DMS79 (cell line): ENCODE data around the gene TOX3.

Experiments
- DNase-seq: peaks from one replicate; lab custom pipeline; 2025; lab: John Stamatoyannopoulos, UW

The TOX3 gene

DNA sequence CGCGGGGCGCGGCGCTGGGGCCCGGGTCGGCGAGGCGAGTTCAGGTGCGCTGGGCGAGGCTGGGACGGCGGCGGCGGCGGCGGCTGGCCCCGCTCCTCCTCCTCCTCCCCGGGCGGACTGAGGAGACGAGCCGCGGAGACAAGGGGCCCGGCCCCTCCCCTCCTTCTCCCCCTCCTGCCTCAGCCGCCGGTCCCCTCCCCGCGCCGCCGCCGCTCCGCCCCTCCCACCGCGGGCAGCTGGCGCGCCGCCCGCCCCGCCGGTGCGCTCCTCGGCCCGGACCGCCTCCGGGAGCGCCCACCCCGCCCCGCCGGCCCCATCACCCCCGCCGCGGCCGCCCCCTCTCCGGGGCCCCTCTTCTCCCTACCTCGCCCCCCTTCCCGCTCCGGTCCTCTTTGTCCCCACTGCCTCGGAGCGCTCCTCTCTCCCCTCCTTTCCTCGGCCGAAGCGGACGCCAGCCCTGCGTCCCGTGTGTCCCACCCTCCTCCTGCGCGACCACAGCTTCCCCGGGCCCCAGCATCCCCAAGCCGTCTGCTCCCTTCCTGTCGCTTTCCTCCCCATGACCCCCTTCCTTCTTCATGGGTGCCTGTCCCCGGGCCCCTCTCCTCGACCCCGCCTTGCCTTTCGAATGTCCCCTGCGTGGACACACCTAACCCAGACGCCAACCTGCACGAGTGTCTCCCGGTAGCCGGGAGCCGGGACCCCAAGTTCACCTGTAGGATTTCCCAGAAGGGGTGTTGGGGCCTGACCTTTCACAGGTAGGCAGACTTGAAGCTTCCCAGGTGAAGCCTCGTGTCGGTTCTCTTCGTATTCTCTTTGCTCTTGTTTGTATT lies at the start of gene TOX3:
TOX3 (minus strand) TSS at position 140 of the 830 bp plus-strand sequence. CDS start 420 bp downstream, outside the sequence.
- no peak for DNase-seq

DNA sequence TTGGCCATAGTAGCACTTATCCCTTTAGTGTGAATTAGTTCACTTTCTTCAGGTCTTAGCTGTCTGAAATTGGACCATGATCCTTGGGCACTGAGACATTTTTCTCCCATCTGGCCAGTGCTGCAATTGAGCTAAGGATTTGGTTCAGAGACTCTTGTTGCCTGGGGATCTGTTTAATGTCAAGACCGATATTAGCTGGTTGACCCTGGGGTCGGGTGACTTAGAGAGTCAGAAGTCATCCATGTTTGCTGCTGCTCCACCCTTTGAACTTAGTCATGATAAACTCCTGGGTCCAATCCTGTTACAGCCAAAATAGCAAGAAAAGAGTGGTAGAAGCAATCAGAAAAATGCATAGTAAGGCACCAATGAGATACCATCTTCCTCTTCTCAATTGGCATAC lies 45.8 kb upstream of the TOX3 start:
- no peak for DNase-seq

DNA sequence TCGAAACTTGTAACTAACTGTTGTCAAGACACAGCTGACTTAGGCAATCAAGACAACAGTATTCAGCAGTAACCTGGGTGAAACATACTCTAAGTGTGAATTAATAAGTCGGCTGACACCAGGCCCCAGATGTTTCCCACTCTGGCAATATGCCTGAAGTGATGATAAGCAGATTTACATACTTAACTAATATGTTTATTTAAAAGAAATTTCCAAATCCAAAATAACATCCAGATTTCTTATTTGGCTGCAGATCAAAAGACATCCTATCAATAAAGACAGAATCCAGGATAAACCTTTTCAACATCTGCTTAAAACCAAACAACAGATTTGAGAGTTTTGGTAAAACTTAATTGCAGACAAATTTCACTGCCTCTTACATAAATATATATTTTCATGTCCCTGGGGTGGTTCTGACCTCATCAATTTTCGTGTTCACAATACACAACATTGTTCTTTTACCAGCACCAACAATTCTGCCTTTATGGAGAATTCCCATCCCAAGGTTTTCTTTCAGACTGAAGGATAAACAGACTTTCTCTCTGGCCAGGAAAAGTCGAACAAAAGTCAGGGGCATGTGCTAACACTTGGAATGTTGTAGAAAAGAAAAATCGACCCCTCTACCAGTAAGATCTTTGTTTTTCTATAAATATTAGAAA lies 45.1 kb upstream of the TOX3 start:
- no peak for DNase-seq

DNA sequence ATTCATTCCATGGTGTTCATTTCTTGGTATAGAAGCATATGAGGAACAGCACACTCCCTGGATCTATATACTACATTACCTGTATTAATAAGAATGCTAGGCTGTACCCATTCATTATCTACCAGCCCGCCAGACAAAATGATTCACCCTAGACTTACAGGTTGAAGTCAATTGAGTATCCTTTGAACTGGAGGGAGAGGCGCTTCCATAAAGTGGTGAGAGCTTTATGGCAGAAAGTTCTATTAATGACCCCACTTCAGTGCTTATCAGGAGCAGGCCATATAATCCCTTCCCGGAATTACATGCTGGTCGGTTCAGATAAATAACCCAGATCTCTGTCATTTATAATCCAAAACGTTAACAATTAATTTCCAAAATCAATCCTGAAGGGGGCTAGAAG lies 44.5 kb upstream of the TOX3 start:
- no peak for DNase-seq

DNA sequence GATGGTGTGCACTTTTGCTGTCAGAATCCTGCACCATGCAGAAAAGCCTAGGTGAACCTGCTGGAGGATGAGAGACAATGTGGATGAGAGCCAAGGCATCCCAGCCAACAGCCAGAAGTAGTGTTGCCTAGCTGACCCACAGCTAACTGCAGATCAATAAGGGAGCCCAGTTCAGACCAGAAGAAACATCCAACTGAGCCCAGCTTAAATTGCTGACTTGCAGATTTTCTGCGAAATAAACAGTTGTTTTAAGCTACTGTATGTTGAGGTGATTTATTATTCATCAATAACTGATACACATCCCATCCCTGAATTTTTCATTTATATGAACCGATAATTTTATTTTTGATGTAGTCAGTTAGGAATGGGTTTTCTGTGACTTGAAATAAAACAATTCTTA lies 39.2 kb upstream of the TOX3 start:
- no peak for DNase-seq

DNA sequence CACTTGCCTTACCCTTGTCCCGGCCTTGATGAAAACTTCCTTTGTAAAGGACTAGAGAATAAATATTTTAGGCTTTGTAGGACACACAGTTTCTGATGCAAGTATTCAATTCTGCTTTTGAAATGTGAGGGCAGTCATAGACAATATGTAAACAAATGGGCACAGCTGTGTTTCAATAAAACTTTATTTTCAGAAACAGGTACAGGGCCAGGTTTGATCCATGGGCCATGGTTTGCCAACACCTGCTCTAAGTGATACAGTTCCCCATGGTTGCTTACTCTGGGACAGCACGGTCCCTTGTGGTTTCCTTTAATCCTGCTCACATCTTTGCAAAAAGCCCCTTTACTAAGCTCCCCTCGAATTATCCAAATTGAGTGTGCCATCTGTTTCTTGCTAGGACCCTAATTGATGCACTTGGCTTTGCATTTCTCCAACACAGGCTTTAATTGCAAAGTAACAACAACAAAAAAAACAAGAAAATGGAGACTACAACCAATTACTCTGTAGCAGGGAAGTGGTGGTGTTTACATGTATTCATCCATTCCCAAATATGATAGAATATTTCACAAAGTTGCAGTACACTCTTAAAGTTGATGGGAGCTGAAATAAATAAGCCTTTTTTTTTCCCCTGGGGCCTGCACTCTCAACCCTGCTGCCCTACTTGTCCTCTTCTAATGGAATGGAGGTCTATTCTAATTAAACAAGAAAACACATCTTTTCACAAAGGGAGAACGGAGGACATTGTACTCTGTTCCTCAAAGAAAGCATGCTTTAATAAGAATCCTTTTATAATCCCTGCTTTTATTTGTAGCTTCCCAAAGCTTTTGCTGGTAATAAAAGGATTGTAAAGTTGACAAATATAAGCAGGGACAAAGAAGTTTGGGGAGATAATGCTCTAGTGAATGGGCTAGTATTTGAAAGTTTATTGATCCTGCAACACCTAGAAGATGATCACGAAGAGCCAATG lies 37.7 kb upstream of the TOX3 start:
- no peak for DNase-seq

DNA sequence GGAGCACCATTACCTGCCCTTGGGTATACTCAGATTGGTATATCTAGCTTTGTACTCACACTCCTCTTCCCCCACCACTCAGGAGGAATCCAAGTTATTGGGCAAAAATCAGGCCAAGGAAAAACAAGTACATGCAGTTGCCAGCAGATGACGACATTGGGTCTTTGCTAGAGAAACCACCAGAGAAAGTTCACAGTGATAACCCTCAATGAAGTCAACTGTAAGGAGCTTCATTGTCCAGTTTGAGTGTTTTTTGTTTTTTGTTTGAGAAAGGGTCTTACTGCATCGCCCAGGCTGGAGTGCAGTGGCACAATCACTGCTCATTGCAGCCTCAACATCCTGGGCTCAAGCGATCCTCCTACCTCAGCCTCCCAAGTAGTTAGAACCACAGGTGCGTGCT lies 34.6 kb upstream of the TOX3 start:
- no peak for DNase-seq

DNA sequence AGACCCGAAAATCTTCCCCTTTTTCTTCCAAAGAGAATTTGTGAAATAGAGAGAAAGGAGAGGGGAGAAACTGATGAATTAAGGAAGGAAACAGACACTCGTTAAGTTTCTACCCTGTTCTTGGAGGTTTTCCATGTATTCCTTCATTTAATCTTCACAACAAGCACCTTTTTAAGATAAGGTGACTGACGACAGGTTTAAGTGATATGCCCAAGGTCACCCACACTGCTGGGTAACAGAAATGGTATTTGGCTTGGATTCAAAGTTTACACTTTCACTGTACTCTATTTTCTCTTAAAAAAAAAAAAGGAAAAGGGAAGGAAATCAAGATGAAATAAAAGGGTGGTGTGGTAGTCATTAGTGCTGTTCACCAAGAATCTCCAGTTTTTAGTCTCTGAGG lies 33.5 kb upstream of the TOX3 start:
- no peak for DNase-seq

DNA sequence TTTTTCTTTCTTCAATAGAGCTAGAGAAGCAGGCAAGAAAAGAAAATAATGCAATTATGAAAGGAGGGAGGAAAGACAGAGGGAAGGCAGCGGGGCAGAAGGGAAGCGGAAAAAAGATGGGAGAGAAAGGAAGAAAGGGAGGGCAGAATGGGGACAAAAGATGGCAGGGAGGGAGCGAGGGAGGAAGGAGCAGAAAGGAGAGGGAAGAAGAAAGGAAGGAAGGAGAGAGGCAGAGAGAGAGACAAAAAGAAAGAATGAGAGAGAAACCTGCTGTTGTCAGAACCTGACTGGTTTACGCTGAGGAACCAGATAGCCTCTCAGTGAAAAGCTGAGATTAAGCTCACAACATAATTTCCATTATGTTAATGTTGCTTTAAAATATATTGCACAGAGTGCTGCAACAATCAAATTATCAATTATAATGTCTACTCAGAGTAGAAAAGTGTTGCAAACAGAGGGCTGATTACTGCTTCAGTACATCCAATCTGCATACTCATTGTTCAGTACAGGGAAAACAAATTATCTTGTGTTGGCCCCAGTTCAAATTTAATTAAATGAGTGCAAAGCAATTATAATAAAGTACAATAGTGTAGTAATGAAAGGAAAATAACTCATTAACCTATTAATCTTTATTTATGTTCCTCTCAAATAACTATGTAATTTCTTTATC lies 32.0 kb upstream of the TOX3 start:
- DNase-seq, result no peak

DNA sequence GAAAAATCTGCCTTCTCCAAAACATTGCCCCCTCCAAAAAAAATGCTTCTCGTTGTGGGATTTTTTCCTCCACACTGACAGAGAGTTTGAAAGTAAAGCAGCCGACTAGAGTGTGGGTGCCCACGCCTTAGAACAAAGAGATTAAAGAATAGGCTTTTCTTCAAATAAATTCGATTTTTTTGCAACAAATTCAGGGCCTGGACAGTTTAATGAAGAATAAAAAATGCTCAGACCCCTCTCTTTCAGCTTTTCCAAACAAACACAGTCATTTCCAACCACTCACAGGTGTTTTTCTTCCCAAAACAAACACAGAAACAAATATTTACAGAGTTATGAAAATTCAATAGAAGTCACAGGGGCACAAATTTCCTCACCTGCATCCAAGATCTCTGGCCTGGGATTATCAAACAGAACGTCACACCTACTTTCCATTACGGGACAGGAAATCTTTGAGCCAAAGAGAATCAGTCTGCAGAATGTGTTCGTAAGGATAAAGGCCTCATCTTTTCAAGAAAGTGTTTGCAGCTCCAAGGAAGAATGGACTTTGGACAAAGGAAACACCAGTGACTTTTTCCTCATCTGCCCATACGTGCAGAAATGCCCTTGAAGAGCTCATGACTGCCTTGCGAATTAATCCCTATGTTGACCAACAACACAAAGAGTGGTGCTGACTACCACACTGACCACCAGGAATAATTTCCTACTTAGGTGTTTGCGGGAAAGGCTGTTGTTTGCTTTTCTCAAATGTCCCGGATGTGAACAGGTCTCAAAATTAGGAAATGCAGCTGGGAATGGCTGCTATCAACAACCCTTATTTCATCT lies 31.3 kb upstream of the TOX3 start:
- no peak for DNase-seq

DNA sequence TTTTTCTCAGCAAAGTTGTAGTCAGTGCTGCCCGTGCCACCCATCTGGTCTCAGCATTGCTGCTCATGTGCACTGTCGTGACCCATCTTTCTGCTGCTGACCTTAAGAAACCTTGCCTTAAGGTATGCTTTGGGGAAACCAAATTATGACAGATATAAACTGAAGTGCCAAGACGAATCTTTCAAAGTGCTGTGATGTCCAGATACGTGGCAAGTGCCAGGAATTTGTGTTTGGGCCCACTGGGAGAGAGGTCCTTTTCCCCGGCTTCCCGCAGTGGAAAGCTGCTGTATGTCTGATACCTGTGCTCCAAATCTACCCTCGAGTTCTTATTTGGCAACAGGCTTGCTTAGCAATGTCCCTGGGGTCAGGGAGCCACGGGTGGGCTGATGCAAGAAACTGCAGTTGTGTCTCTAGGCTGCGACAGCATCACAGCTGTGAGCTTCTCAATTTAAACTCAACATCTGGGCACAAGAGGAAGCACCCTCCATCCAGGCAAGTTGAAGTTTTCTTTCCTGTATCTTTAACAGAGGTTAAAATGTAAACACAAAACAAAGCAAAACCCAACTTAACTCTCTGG lies 30.3 kb upstream of the TOX3 start:
- no peak for DNase-seq

DNA sequence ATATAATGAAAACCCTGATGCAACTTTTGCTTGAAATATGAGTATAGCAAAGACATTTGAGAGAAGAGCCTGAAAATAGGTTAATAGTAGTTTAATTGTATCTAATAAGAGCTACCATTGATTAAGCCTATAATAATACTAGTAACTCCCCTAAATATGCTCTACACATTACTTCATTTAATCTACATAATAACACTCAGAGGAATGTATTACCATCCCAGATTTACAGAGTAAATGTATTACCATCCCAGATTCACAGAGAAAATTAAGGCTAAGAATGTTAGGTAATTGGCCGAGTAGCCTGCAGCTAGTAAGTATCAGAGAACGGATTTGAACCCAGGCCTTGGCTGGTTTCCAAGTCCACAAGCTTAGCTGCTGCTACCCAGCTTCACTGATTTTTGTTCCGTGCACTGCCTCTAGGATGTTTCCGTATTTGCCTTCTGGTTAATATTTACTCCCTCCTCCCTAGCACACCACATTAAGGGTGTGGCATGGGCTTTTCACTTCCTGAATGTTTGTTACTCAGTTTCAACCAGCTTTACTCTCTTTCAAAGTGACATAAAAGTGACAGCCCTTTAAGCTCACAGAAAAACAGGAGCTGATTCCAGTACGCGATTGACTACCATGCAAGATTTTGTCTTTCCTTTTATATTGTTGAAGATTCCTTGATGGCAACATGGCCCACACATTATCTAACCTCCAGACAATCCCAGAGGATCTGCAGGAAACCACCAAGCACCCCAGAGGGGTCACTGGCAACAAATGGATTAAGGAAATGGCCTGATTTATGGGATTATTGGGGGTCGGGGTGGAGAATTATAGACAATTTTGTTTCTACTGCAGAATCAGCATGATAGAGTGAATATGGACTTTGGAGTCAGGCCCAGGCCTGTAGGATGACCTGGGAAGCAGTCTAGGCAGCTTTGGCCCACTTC lies 26.7 kb upstream of the TOX3 start:
- DNase-seq, result no peak

DNA sequence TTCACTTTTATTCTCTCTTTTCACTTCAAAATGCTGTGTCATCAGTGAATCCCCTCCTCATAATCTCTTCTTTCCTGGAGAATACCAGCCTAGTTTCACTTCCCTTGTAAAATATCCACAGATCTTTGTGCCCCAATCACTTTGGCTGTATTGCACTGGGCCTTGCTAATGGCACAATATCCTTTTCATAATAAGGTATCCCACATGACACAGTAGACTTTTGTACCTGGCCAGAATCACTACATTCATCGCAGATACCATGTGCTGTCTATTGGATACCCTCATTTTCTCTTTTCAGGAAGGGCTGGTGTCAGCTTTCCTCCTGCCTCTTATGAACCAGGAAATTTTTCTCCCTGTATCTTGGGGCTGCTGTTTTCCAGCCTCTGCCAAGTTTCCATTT lies 25.7 kb upstream of the TOX3 start:
- DNase-seq, result no peak

DNA sequence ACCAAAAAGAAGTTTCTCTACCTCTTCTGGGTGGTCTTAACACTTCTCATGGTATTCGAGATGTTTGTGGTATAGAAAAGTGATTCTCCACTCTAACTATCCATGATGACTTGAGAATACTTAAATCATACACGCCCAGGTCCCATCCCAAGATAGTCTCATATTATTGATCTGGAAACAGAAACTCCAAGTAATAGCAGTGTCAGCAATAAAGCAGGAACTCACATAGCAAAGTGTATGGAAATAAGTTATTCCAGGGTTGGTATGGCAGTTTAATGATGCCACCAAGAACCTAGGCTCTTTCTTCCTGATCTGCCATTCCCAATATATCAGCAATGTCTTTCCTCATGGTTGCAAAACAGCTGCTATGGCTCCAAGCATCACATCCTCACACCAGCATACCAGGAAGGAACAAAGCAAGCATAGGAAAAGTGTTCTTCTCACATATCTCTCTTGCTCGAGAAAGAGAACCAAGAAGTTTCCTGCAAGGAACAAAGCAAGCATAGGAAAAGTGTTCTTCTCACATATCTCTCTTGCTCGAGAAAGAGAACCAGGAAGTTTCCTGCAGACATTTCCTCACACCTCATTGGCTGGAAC lies 23.6 kb upstream of the TOX3 start:
- DNase-seq, result no peak

DNA sequence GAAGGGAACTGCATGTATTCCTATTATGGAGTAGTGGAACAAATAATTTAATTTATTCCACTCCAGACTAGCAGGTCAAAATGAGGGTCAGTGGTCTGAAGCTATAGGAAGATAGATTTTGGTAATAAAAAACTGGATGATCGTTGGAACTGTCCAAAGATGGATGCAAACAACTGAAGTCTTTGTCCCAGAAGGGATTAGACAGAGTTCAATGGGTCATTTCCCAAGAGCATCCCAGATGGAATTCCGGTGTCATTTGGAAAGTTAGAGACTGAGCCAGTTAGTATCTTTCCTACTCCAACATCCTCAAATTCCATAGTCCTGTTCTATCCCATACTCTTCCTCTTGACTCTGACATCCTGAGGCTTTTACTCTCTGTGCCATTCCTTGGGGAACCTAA lies 22.8 kb upstream of the TOX3 start:
- no peak for DNase-seq

DNA sequence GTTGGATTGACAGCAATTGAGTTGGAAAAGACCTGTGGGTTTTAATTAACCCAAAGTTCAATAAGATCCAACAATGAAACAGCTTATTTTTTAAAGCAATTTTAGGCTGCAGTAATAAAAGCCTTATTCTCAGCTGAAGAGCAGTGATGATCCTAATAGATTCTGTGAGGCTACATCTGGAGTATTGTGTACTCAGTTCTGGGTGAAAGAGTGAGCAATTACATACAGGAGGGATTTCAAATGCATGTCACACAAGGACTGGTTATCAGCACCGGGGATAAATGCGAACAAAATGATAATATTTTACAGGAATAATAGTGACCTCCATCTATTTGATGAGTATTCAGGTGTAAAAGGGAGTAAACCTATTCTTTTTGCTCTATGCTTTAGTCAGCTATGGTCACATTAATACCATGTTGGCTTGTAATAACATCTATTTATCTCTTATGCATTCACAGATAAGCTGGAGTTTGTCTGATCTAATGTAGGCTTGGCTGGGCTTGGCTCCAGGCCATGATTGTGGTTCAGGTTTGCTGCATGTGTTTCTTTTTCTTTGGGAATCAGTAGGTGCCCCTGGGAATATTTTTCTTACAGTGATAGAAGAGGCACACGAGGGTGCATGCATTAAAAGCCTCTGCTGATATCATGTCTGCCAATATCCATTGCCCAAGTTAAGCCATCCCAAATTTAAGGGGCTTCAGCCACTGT lies 22.2 kb upstream of the TOX3 start:
- peak; percentile 21 for DNase-seq

DNA sequence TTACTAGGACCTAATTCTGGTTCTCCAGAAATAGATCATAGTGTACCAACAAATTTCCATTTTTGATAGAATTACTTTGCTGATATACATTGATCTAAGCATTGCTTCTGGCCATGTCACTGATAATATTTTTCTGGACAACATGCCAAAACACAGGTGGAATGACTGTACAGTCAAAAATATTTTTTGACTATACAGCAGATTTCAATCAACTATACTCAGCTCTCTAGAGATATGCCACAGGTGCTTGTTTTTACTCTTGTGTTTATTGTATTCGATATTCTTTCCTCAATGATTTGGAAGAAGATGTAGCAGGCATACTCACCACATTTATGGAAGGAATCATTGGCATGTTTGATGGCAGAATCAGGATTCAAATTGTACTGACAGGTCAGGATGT lies 21.6 kb upstream of the TOX3 start:
- DNase-seq, result no peak

DNA sequence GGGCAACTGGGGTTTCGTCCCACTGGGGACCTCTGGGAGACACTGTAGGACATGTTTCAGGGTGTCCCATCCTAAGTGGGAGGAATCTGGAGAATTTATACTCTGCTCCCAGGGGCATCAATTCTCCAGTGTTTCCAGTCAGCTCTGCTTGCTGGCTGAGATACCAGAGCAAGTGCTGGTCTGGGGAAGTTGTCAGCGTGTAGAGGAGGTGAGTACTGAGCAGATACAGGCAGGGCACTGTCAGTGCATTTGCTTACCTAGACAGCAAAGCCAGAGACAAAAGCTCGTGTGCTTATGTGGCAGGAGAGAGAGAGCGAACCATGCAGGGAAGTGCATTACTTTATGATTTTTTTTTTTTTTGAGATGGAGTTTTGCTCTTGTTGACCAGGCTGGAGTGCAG lies 20.2 kb upstream of the TOX3 start:
- DNase-seq, result no peak
